Fibroblast of mammary gland (primary cell): ENCODE results near the gene CFAP70.

Experiments
- DNase-seq: peaks from one replicate; pipeline ENCODE4 v3.0.0-alpha.2; 2010; ENCODE audit warnings: low read depth
- H3K4me3 ChIP-seq: 2 replicates; pipeline ENCODE4 v1.5.1; 2011; ENCODE audit warnings: low read depth, mild to moderate bottlenecking, low read length, moderate library complexity; ENCODE audit not compliant: control insufficient read depth
- CTCF ChIP-seq: conservative IDR thresholded peaks from 2 replicates; pipeline ENCODE4 v1.5.1; 2011; ENCODE audit warnings: low read depth, low read length, inconsistent platforms; ENCODE audit not compliant: control insufficient read depth, insufficient read depth

Gene CFAP70

GRCh38 chr10:73219384-73219783 is 139.3 kb downstream of the CFAP70 start:
- DNase-seq: no peak

GRCh38 chr10:73218431-73219191 is 140.1 kb downstream of the CFAP70 start:
- DNase-seq: peak; percentile 39
- H3K4me3 ChIP-seq: no peak overlapping the region
- TF ChIP-seq CTCF: peak; percentile 49

More at GRCh38 chr10:73219384-73219783, 139.3 kb downstream of the CFAP70 start:
- no peak for TF ChIP-seq CTCF
- no peak overlapping the region for H3K4me3 ChIP-seq

GRCh38 chr10:73217628-73218027 is 141.0 kb downstream of the CFAP70 start:
- no peak for DNase-seq
- no peak overlapping the region for H3K4me3 ChIP-seq
- no peak for TF ChIP-seq CTCF

GRCh38 chr10:73215749-73216148 is 142.9 kb downstream of the CFAP70 start:
- no peak for TF ChIP-seq CTCF
- H3K4me3 ChIP-seq: no peak overlapping the region
- DNase-seq: no peak

- no peak for TF ChIP-seq CTCF
- DNase-seq: no peak
- H3K4me3 ChIP-seq: no peak overlapping the region
Observed at GRCh38 chr10:73211106-73211811, 147.4 kb downstream of the CFAP70 start.

- H3K4me3 ChIP-seq: no peak overlapping the region
- TF ChIP-seq CTCF: no peak
- no peak for DNase-seq
Observed at GRCh38 chr10:73210395-73211105, 148.1 kb downstream of the CFAP70 start.
